OCI-M1 (cell line): Measurements from ENCODE around the gene ARHGDIB.
A peak's percentile ranks its signal among the peaks of the same experiment; 100 is the strongest.

Experiments used
- DNase-seq: peaks from one replicate; lab custom pipeline; 2025; lab: John Stamatoyannopoulos, UW

Gene ARHGDIB

GRCh38 chr12:14893506-14894250 lies 67.7 kb downstream of the ARHGDIB start:
- DNase-seq: no peak

- DNase-seq: peak; percentile 33
Observed at GRCh38 chr12:14892726-14893505, 68.5 kb downstream of the ARHGDIB start.
